HCT116 (cell line): ENCODE results near the gene CCDC92. TPM values are rescaled to one million over a fixed set of nuclear protein-coding genes. Genes with fewer than 3 reads are reported as not detected.

Experiments used
- ATAC-seq: fragments of 200-7000 bp; cut with Tn5 transposase; 2 replicates; pipeline ENCODE4 v1.9.1; 2020; ENCODE audit warnings: mild to moderate bottlenecking, moderate library complexity
- BruUV-seq: library from RNA; stranded (reverse); fragments of 400-500 nt; replicated peaks from 2 replicates; lab custom pipeline; 2021; lab: Mats Ljungman, UMichigan
- CTCF ChIA-PET: fragments of 300-600 bp; sonication (Branson Sonifier 250); formaldehyde crosslinking; loops from one replicate; lab custom pipeline; 2021; ENCODE audit warnings: antibody characterized with exemption; lab: Charles Lee
- POLR2A ChIA-PET: fragments of 300-600, 350-600 bp; sonication (Branson Sonifier 250); formaldehyde crosslinking; loops from one replicate; lab custom pipeline; 2021; ENCODE audit warnings: antibody characterized with exemption; lab: Charles Lee
- RAD21 ChIA-PET, 2 experiments: fragments of 300-600 bp; sonication (Branson Sonifier 250); formaldehyde crosslinking; loops; one replicate each; lab custom pipeline; 2023; ENCODE audit warnings: low total read pairs in 2 of 2; ENCODE audit not compliant: uncharacterized antibody in 2 of 2, unreplicated experiment in 2 of 2, low non-redundant PET in 1 of 2; lab: Charles Lee
- DNase-seq: peaks from one replicate; pipeline ENCODE4 v3.0.0-alpha.2; 2010; ENCODE audit warnings: low read depth, low spot score
- H2AFZ ChIP-seq: fragments of 200-600 bp; shearing (Covaris generic), sonication (generic); 2 replicates; pipeline ENCODE4 v1.6.1; 2017; ENCODE audit warnings: low read depth, mixed run types, mixed read lengths, antibody characterized with exemption, low read length; ENCODE audit not compliant: poor library complexity, severe bottlenecking
- H3K27ac ChIP-seq: 2 replicates; pipeline ENCODE4 v1.5.1; 2012; ENCODE audit warnings: low read depth, low read length
- H3K27me3 ChIP-seq: fragments of 200-600 bp; sonication (generic); 2 replicates; pipeline ENCODE4 v1.6.1; 2016; ENCODE audit warnings: mixed run types, low read length, mixed read lengths; ENCODE audit not compliant: insufficient read depth
- H3K36me3 ChIP-seq, 2 experiments: fragments of 200-500 bp in 1 of 2; fragments of 200-600 bp in 1 of 2; sonication (Bioruptor generic) in 1 of 2; sonication (generic) in 1 of 2; 2 replicates each; pipeline versions ENCODE4 v1.5.1 to v1.6.1; 2014 to 2016; ENCODE audit warnings: low read length in 2 of 2, inconsistent platforms in 1 of 2, mixed read lengths in 1 of 2, mixed run types in 1 of 2; ENCODE audit not compliant: insufficient read depth in 2 of 2, control insufficient read depth in 1 of 2
- H3K4me1 ChIP-seq, 2 experiments: fragments of 200-600 bp in 1 of 2; sonication (generic) in 1 of 2; 2 replicates each; pipeline versions ENCODE4 v1.5.1 to v1.6.1; 2012 to 2017; ENCODE audit warnings: low read length in 2 of 2, inconsistent platforms in 1 of 2, mild to moderate bottlenecking in 1 of 2, mixed read lengths in 1 of 2, mixed run types in 1 of 2, moderate library complexity in 1 of 2; ENCODE audit not compliant: insufficient read depth in 2 of 2, control insufficient read depth in 1 of 2
- H3K4me2 ChIP-seq: fragments of 200-600 bp; sonication (generic); 2 replicates; pipeline ENCODE4 v1.6.1; 2017; ENCODE audit warnings: mixed run types, low read length, mixed read lengths
- H3K4me3 ChIP-seq, 2 experiments: fragments of 200-600 bp in 1 of 2; sonication (generic) in 1 of 2; replicated peaks in 1 of 2; 2 replicates each; pipeline ENCODE4 v1.5.1; 2011 to 2016; ENCODE audit warnings: low read length in 2 of 2, control low read depth in 1 of 2, low read depth in 1 of 2, mild to moderate bottlenecking in 1 of 2, mixed read lengths in 1 of 2, mixed run types in 1 of 2
- H3K79me2 ChIP-seq: fragments of 200-600 bp; sonication (generic); 2 replicates; pipeline ENCODE4 v1.6.1; 2017; ENCODE audit warnings: mild to moderate bottlenecking, mixed run types, low read length, moderate library complexity, mixed read lengths; ENCODE audit not compliant: insufficient read depth
- H3K9ac ChIP-seq: fragments of 200-600 bp; sonication (generic); 2 replicates; pipeline ENCODE4 v1.6.1; 2016; ENCODE audit warnings: low read length, mixed read lengths
- H3K9me2 ChIP-seq: fragments of 200-600 bp; sonication (generic), shearing (Covaris generic); 2 replicates; pipeline ENCODE4 v1.6.1; 2017; ENCODE audit warnings: mixed run types, mild to moderate bottlenecking, moderate library complexity; ENCODE audit not compliant: insufficient read depth
- H3K9me3 ChIP-seq, 2 experiments: fragments of 200-500 bp in 1 of 2; fragments of 200-600 bp in 1 of 2; sonication (Bioruptor generic) in 1 of 2; sonication (generic) in 1 of 2; 2 replicates each; pipeline ENCODE4 v1.6.1; 2014 to 2017; ENCODE audit warnings: low read length in 2 of 2, mixed read lengths in 2 of 2, inconsistent platforms in 1 of 2, low read depth in 1 of 2, mild to moderate bottlenecking in 1 of 2, mixed run types in 1 of 2, moderate library complexity in 1 of 2; ENCODE audit not compliant: control insufficient read depth in 1 of 2, insufficient read depth in 1 of 2
- H4K20me1 ChIP-seq: fragments of 200-600 bp; sonication (generic), shearing (Covaris generic); 2 replicates; pipeline ENCODE4 v1.6.1; 2017; ENCODE audit warnings: mixed run types, mild to moderate bottlenecking, moderate library complexity; ENCODE audit not compliant: insufficient read depth
- ATF3 ChIP-seq: IDR thresholded peaks from 2 replicates; pipeline ENCODE4 v1.6.1; 2012
- CBX3 ChIP-seq: IDR thresholded peaks from 2 replicates; pipeline ENCODE4 v1.6.1; 2012; ENCODE audit warnings: low read depth
- CEBPB ChIP-seq: IDR thresholded peaks from 2 replicates; pipeline ENCODE4 v1.6.1; 2012; ENCODE audit warnings: low read depth
- EZH2 ChIP-seq: fragments of 200-600 bp; sonication (generic); IDR thresholded peaks from 2 replicates; pipeline ENCODE4 v1.6.1; 2017; ENCODE audit warnings: antibody characterized with exemption, mixed run types
- EZH2phosphoT487 ChIP-seq: fragments of 200-600 bp; IDR thresholded peaks from 2 replicates; pipeline ENCODE4 v1.6.1; 2018; ENCODE audit warnings: antibody characterized with exemption, borderline replicate concordance
- JUND ChIP-seq: IDR thresholded peaks from 2 replicates; pipeline ENCODE4 v1.6.1; 2012
- REST ChIP-seq: IDR thresholded peaks from 2 replicates; pipeline ENCODE4 v1.6.1; 2012; ENCODE audit warnings: low read depth
- SIN3A ChIP-seq: IDR thresholded peaks from 2 replicates; pipeline ENCODE4 v1.6.1; 2012; ENCODE audit warnings: low read depth
- SP1 ChIP-seq: IDR thresholded peaks from 2 replicates; pipeline ENCODE4 v1.6.1; 2012; ENCODE audit warnings: low read depth
- SRF ChIP-seq: IDR thresholded peaks from 2 replicates; pipeline ENCODE4 v1.6.1; 2012; ENCODE audit warnings: low read depth
- TCF7L2 ChIP-seq: IDR thresholded peaks from 2 replicates; pipeline ENCODE4 v1.7.0; 2011; ENCODE audit warnings: borderline replicate concordance, inconsistent platforms; ENCODE audit not compliant: insufficient read depth, insufficient read length; ENCODE audit errors: extremely low read depth
- YY1 ChIP-seq: IDR thresholded peaks from 2 replicates; pipeline ENCODE4 v1.6.1; 2011; ENCODE audit warnings: low read length, low read depth, moderate library complexity, mild to moderate bottlenecking; ENCODE audit not compliant: insufficient replicate concordance; ENCODE audit errors: extremely low read depth
- ZBTB33 ChIP-seq: IDR thresholded peaks from 2 replicates; pipeline ENCODE4 v1.6.1; 2011; ENCODE audit warnings: mild to moderate bottlenecking, low read length, moderate library complexity; ENCODE audit not compliant: insufficient replicate concordance; ENCODE audit errors: extremely low read depth
- intact Hi-C: fragments of 100-400 bp; cut with micrococcal nuclease; formaldehyde crosslinking; loops from 2 replicates; pipeline ENCODE4 v1.10.0; 2022
- total RNA-seq: library from RNA; stranded (reverse); gene quantifications from one replicate; pipeline ENCODE4 v1.2.1, GENCODE V29; 2021; ENCODE audit not compliant: unreplicated experiment
- TF ChIP-seq, protein P1 (sequence below), 3 experiments: fragments of 200-600 bp in 1 of 3; sonication (generic) in 1 of 3; IDR thresholded peaks in 2 of 3; conservative IDR thresholded peaks in 1 of 3; 2 replicates each; pipeline ENCODE4 v1.5.1; 2012 to 2017; ENCODE audit warnings: low read depth in 2 of 3, low read length in 2 of 3, antibody characterized with exemption in 1 of 3, borderline replicate concordance in 1 of 3, control low read depth in 1 of 3, mild to moderate bottlenecking in 1 of 3, mixed read lengths in 1 of 3, mixed run types in 1 of 3, moderate library complexity in 1 of 3; ENCODE audit not compliant: insufficient read depth in 1 of 3

The CCDC92 gene
- total RNA-seq, 1 experiment from 2014 or later: 9.7 TPM

DNA sequence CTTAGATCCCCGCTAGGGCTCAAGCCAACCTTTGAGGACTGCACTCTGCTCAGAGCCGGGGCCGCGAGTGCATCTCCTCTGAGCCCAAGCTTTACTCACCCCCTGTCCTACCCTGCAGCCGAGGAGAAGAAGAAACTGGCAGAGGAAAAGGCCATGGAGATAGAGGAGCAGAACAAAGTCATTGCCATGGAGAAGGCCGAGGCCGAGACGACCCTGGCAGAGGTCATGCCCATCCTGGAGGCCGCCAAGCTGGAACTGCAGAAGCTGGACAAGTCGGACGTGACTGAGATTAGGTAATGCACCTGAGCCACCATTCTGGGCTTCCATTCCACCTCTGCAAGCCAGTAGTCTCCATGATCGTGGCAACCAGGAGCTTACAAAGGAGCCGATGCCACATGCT is 69.8 kb downstream of the CCDC92 start:
- Histone ChIP-seq H3K9me2 (no peaks in the 10 kb centered on the region), H3K4me2 (no peak overlapping the region)
- POLR2A ChIA-PET: no interaction called here
- TF ChIP-seq, protein P1, sequence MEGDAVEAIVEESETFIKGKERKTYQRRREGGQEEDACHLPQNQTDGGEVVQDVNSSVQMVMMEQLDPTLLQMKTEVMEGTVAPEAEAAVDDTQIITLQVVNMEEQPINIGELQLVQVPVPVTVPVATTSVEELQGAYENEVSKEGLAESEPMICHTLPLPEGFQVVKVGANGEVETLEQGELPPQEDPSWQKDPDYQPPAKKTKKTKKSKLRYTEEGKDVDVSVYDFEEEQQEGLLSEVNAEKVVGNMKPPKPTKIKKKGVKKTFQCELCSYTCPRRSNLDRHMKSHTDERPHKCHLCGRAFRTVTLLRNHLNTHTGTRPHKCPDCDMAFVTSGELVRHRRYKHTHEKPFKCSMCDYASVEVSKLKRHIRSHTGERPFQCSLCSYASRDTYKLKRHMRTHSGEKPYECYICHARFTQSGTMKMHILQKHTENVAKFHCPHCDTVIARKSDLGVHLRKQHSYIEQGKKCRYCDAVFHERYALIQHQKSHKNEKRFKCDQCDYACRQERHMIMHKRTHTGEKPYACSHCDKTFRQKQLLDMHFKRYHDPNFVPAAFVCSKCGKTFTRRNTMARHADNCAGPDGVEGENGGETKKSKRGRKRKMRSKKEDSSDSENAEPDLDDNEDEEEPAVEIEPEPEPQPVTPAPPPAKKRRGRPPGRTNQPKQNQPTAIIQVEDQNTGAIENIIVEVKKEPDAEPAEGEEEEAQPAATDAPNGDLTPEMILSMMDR (IDR thresholded peaks at IDR 0.05 in 2 of 3, conservative IDR thresholded peaks at IDR 0.05 in 1 of 3; ENCODE audit: borderline replicate concordance in 1 of 3, insufficient read depth in 1 of 3, low read depth in 2 of 3, low read length in 2 of 3): no peak
- no peak for TF ChIP-seq CBX3
- TF ChIP-seq SIN3A: no peak
- TF ChIP-seq ATF3: no peak
- TF ChIP-seq YY1: no peak
- no peak for TF ChIP-seq ZBTB33
- no peak for TF ChIP-seq SRF
- TF ChIP-seq EZH2: no peak
- no peak for TF ChIP-seq EZH2phosphoT487
- no peak for TF ChIP-seq TCF7L2
- no peak for TF ChIP-seq JUND
- no peak for TF ChIP-seq CEBPB
- TF ChIP-seq REST: no peak
- no peak for TF ChIP-seq SP1
- TF ChIP-seq, all 23 proteins: peak for 0
- no peaks in the 10 kb centered on the region for H4K20me1 ChIP-seq
- no peaks in the 10 kb centered on the region for H3K36me3 ChIP-seq
- RAD21 ChIA-PET: no interaction called here
- DNase-seq (no peak), ATAC-seq (no peak)
- H3K4me1 ChIP-seq: peaks cover 21 to 30% of the 10 kb centered on the region in 2 experiments
- no peak overlapping the region for H3K27ac ChIP-seq
- no TSS peak for BruUV-seq
- no peak overlapping the region for H3K9ac ChIP-seq
- H3K27me3 ChIP-seq: no peaks in the 10 kb centered on the region
- H3K9me3 ChIP-seq: no peaks in the 10 kb centered on the region
- CTCF ChIA-PET: no interaction called here
- intact Hi-C loops: no loop called here
- no peaks in the 10 kb centered on the region for H3K79me2 ChIP-seq
- H2AFZ ChIP-seq: no peak overlapping the region
- H3K4me3 ChIP-seq: no peak overlapping the region
